ENCODE data around the gene ATG2A. TPM values are rescaled to one million over a fixed set of nuclear protein-coding genes. Genes with fewer than 3 reads are reported as not detected.

ATG2A gene
- total and polyA plus RNA-seq, 12 donors, result 3.6 to 43.5 (median 33.1) TPM

DNA sequence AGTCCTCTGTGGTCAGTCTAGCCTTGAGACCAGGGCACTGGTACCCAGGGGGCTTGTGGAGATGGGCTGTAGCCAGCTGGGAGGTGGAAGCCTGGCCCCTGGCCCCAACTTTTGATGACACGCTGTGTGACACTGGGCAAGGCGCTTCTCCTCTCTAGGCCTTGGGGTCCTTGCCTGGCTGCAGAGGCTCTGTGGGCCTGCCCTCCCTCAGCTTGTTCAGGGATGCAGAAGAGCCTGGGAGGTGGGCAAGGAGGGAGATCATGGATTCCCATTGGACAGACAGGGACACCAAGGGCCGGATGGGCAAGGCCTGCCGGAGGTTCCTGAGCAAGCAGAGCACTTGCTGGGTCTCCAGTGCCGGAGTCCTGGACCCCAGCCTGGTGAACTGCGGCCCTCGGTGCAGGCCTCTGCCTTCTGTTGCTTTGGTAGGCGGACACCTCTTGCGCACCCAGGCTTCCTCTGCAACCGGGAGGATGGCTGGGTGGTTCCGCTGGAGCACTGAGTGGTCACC is 6.2 kb upstream of the ATG2A start:
- WGBS, 4 donors, result 87 to 92% (median 90%) methylated on average over 4 to 11 of the region's 11 CpGs
- no peak for TF ChIP-seq POLR2A (IDR thresholded peaks at IDR 0.05)
- TF ChIP-seq, protein P1, sequence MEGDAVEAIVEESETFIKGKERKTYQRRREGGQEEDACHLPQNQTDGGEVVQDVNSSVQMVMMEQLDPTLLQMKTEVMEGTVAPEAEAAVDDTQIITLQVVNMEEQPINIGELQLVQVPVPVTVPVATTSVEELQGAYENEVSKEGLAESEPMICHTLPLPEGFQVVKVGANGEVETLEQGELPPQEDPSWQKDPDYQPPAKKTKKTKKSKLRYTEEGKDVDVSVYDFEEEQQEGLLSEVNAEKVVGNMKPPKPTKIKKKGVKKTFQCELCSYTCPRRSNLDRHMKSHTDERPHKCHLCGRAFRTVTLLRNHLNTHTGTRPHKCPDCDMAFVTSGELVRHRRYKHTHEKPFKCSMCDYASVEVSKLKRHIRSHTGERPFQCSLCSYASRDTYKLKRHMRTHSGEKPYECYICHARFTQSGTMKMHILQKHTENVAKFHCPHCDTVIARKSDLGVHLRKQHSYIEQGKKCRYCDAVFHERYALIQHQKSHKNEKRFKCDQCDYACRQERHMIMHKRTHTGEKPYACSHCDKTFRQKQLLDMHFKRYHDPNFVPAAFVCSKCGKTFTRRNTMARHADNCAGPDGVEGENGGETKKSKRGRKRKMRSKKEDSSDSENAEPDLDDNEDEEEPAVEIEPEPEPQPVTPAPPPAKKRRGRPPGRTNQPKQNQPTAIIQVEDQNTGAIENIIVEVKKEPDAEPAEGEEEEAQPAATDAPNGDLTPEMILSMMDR (IDR thresholded peaks at IDR 0.05), result no peak
- no peak for DNase-seq
- intact Hi-C loops (cut with DNase I), result loop anchor here in 1 of 2 donors (10.0 kb wide), 1 partner anchor 102 kb away; the partner anchor contains the start of gene SNX15
- H3K4me1 ChIP-seq (replicated peaks in 1 of 2), result peaks cover 12 to 23% of the 10 kb centered on the region in 2 donors
- no peaks in the 10 kb centered on the region for H3K27me3 ChIP-seq
- peaks cover 0 to 12% of the 10 kb centered on the region in 2 donors for H3K36me3 ChIP-seq (replicated peaks in 1 of 2)
- H3K9me3 ChIP-seq (replicated peaks in 1 of 3), result no peaks in the 10 kb centered on the region
- peak overlapping the region in 1 of 5 donors; percentile 92 for H3K27ac ChIP-seq
- no peak overlapping the region for H3K4me3 ChIP-seq

DNA sequence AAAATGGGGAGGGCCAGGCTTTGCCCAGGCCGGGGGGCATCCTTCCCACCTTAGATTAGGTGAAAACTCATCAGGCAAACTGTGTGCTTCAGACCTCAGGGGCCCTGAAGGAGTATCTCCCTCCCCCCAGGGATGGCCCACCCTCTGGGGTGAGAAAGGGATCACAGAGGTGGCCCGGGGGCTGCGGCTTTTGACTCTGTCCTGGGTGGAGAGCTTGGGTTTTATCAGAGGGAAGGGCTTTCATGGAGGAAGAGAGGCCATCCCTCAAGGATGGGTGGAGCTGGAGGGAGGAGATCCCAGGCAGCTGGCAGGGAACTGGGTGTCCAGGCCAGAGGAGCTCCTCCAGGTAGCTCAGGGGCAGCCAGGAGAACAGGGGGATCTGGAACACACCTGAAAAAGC is 4.4 kb upstream of the ATG2A start:
- WGBS, 4 donors, result 62 to 79% (median 69%) methylated on average over 2 to 3 of the region's 3 CpGs

DNA sequence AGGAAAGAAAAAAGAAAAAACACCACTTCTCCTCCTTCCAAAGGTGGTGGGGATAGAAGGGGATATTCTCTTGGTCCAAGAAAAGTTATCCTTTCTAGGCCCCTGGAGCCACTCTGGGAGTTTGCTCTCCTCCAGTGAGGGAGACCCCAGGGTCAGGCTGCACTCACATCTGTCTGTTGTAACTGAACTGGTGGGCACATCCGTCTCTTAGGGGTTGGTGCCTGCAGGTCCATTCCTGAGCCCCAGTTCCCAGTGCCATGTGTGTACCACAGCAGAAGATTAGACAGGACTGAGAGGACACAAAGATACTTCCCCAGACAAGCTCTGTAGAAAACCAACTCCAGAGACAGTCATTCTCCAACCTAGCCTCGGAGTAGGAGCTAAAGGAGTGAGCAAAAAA is 3.1 kb upstream of the ATG2A start:
- intact Hi-C loops (cut with DNase I), result loop anchor here in 1 of 2 donors (10.0 kb wide), 1 partner anchor 105 kb away; the partner anchor contains the start of gene SNX15
- TF ChIP-seq POLR2A (IDR thresholded peaks at IDR 0.05), result no peak
- TF ChIP-seq, protein P1 (IDR thresholded peaks at IDR 0.05), result no peak
- no peaks in the 10 kb centered on the region for H3K9me3 ChIP-seq (replicated peaks in 1 of 3)
- no peaks in the 10 kb centered on the region for H3K27me3 ChIP-seq
- 75 to 100% (median 85%) methylated on average over 1 to 2 of the region's 2 CpGs for WGBS, 4 donors
- no peak overlapping the region for H3K4me3 ChIP-seq
- no peaks in the 10 kb centered on the region for H3K36me3 ChIP-seq (replicated peaks in 1 of 2)
- no peak overlapping the region for H3K27ac ChIP-seq
- no peak for DNase-seq
- H3K4me1 ChIP-seq (replicated peaks in 1 of 2), result peaks cover 8 to 32% of the 10 kb centered on the region in 2 donors

More for the DNA sequence above, 4.4 kb upstream of the ATG2A start:
- H3K4me3 ChIP-seq, result no peak overlapping the region
- no peaks in the 10 kb centered on the region for H3K36me3 ChIP-seq (replicated peaks in 1 of 2)
- no peak for TF ChIP-seq POLR2A (IDR thresholded peaks at IDR 0.05)
- TF ChIP-seq, protein P1 (IDR thresholded peaks at IDR 0.05), result no peak
- H3K27me3 ChIP-seq, result no peaks in the 10 kb centered on the region
- peak in 1 of 7 donors; percentile 10 for DNase-seq
- H3K9me3 ChIP-seq (replicated peaks in 1 of 3), result no peaks in the 10 kb centered on the region
- H3K4me1 ChIP-seq (replicated peaks in 1 of 2), result peaks cover 16 to 31% of the 10 kb centered on the region in 2 donors
- no peak overlapping the region for H3K27ac ChIP-seq
- intact Hi-C loops (cut with DNase I), result loop anchor here in 1 of 2 donors (10.0 kb wide), 1 partner anchor 103 kb away; the partner anchor contains the start of gene SNX15

DNA sequence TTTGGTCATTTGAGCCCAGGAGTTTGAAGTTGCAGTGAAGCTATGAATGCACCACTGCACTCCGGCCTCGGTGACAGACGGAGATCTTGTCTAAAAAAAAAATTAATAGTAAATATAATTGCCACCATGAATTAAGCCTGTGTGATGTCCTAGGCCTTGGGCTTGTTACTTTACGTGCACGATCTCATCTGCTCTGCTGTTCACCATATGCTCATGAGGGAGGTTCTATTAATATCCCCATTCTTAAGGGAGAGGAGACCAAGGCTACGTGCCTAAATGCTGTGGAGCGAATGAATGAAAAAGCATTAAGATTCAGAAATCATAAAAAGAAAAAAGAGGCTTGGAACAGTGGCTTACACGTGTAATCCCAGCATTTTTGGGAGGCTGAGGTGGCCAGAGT is 2.6 kb upstream of the ATG2A start:
- intact Hi-C loops (cut with DNase I), result loop anchor here in 1 of 2 donors (10.0 kb wide), 1 partner anchor 105 kb away; the partner anchor contains the start of gene SNX15
- WGBS, 4 donors, result 86 to 89% (median 87%) methylated on average over 8 of the region's 8 CpGs
- H3K36me3 ChIP-seq (replicated peaks in 1 of 2), result no peaks in the 10 kb centered on the region
- no peak overlapping the region for H3K4me3 ChIP-seq
- peaks cover 8 to 32% of the 10 kb centered on the region in 2 donors for H3K4me1 ChIP-seq (replicated peaks in 1 of 2)
- no peak for TF ChIP-seq POLR2A (IDR thresholded peaks at IDR 0.05)
- TF ChIP-seq, protein P1 (IDR thresholded peaks at IDR 0.05), result no peak
- DNase-seq, result no peak
- no peaks in the 10 kb centered on the region for H3K9me3 ChIP-seq (replicated peaks in 1 of 3)
- H3K27ac ChIP-seq, result no peak overlapping the region
- H3K27me3 ChIP-seq, result no peaks in the 10 kb centered on the region

Data from adrenal gland (tissue), 12 donors.